ENCODE data around the gene SPATA9.
"Not testable (repeated sequence)": the region's sequence is repeated elsewhere in the genome, so short reads cannot be mapped to it uniquely, and the experiment has no call there.

The SPATA9 gene

DNA sequence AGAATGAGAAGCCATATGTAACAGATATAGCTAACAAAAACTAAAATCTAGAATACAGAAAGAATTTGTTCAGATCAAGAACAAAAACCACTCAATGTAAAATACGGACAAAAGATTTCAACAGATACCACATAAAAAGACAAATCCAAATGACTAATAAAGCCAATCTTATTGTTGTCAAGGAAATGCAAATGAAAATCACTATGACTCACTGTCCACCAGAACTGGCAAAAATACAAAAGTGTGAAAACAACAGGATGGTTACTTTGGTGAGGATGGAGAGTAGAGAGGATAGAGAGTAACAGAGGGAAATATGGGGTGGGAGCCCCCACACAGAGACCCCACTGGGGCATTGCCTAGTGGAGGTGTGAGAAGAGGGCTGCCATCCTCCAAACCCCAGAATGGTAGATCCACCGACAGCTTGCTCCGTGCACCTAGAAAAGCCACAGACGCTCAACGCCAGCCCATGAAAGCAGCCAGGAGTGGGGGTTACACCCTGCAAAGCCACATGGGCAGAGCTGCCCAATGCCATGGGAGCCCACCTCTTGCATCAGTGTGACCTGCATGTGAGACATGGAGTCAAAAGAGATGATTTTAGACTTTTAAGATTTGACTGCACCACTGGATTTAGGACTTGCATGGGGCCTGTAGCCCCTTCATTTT is 33.1 kb upstream of the SPATA9 start:
- DNase-seq, result no peak

DNA sequence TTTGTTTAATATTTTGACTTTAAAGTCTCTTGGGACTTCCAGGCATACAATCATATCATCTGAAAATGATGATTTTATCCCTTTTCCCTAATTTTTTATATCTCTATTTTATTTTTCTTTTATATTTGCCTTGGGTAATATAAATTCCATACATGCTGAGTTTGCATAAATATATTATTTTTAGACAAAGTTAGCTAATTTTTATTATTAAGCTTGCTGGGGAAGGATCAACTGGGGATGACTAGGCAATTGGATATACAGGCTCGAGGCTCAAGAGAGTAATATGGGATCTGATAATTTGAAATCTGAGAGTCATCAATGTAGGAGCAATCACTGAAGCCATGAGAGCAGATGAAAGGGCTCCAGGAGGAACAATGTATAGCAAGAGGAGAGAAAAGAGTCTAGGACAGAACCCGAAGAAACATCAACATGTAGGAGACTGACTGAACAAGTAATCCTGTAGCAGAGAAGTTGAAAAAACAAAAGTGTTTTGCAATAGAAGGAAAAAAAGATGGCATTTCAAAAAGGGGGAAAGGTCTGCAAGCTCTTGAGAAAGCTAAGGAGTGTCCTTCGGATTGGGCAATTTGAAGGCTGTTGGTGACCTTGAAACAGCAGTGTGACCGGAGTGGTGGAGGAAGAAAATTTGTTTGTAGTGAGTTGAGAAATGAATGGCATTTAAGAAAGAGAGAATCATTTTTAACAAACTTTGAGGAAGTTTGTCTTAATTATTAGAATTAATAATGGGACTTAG is 31.3 kb upstream of the SPATA9 start:
- no peak for DNase-seq

GRCh38 chr5:95713246-95713645 is 30.5 kb upstream of the SPATA9 start:
- DNase-seq, result not testable (repeated sequence)

DNA sequence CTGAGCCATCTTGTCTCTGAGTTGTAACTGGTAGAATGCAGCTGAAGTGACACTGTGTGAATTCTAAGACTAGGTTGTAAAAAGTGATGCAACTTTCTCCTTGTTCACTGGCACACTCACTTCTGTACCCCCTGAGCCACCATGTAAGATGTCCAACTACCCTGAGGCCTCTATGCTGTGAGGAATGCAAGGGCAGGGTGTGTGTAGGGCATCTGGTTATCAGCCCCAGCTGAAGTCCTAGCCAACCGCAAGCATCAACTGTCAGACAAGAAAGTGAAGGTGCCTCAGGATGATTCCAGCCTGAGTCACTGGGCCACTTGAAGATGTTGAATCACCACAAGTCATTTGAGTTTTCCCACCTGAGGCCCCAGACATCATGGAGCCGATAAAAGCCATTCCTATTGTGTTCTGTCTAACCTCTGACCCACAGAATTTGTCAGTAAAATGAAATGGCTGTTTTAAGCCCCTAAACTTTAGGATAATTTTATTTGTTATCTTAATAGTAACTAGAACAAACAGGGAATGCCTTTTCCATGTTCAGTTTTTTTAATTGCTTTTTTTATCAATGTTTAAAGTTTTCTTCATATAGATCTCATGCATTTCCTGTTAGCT is 29.7 kb upstream of the SPATA9 start:
- DNase-seq, result no peak

DNA sequence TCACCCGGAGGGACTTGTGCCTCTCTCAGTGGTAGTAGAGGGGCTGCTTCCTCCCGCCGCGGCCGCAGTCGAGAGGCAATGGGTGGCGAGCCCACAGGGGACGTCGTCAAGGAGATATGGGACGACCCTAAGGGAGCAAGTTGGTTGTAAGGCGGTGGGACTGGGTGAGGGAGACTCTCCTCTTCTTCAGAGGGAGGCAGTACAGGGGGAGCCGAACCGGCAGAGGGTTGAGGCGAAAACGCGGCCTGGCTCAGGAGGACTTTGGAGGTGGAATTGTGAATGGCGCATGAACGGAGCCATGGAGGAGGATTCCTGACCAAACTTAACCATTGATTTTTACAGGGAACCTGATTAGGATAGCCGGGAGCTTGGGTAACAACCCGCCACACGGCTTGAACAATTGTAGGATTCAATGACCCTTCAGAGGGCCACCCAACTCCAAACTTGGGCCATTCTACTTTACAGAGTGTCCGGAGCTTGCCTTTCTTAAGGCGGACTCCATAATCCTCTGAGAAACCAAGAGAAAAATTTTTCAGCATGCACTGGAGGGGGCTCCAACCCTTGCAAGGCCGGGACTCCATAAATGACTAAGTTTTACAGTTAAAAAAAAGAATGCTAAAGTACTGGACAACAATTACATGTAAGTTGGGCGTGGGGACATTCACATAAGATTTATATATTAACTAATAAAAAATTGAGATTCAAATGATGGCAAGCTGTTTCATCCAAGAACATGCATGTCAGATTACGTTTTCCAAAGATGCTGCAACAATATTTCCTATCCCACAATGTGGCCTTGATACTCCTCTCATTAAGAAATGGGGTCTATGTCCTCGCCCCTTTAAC is 28.9 kb upstream of the SPATA9 start:
- no peak for DNase-seq

DNA sequence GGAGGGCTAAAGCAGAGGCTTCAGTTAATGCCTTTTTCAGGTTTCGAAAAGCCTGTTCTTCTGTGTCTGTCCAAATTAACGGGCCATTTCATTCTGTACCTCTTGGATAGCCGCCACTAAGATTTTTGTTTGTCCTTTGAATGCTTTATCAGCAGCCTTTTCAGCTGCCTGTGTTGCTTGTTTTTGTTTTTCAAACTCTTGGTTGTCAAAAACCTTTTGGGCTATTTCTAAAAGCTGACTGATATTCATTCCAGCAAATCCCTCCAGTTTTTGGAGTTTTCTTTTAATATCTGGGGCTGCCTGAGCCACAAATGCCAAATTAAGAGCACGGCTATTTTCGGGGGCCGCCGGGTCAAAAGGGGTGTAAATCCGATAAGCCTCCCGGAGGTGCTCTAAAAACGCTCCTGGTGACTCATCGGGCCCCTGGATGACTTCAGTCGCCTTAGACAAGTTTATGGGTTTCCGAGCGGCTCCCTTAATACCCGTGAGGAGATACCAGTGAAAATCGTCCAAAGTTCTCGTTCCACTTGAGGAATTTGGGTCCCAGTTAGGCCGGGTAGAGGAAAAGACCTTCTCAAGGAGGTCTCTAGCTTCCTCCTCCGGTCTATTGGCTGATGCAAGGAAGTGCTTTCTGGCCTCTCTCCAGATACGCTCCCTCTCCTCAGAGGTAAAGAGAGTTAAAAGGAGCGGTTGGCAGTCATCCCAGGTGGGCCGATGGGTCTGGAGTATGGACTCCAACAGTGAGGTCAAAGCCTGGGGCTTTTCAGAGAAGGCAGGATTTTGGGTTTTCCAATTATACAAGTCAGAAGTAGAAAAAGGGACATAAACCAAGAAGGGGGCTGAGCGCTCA is 28.1 kb upstream of the SPATA9 start:
- DNase-seq, result not testable (repeated sequence)

DNA sequence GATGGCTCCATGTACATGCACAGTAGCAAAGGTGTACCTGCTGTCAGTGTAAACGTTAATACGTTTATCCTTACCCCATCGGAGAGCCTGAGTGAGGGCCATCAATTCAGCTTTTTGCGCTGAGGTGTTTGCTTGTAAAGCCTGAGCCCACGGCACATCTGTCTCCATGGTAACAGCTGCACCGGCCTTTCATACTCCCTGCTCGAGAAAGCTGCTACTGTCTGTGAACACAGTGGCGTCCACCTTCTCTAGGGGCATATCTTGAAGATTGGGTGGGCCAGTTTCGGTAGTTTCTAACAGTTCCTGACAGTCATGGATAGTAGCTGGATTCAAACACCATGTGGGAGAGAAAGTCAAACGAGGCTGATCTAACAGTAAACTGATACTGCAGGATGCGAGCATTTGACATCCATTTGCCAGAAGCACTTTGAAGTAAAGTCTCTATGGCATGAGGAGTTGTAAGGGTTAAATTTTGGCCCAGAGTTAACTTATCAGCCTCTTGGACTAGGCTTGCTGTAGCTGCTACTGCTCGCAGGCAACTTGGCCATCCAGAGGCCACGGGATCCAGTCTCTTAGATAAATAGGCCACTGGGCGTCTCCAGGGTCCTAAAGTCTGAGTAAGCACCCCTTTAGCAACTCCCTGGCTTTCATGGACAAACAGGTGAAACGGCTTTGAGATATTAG is 27.3 kb upstream of the SPATA9 start:
- no peak for DNase-seq

GRCh38 chr5:95708876-95709275 is 26.1 kb upstream of the SPATA9 start:
- no peak for DNase-seq

DNA sequence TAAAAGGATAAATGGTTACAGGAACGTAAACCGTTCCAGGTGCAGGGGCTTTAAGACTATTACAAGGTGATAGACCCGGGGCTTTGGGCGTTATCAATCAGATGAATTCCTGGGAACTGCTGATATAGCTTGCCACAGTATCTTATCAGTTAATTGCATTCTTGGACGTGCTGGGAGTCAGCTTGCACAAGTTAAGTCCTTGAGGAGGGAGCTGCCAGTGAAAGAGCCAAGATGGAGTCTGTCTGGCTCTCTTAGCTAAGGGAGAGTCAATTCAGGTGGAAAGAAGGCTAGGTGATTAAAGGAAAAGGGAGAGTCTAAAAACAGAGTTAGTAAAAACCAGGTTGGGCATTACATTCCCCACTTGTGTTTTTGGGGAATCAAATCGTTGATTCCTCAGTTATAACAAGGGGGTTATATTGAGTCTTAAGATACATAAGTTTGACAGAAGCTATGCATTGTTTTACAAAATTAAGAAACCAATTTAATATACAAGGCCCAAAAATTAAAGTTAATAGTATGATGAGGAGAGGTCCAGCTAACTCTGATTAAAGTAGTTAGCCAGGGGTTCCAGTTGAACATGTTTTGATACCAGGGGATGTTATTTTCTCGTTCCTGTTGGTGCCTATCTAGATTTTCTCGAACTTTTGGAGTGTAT is 24.9 kb upstream of the SPATA9 start:
- not testable (repeated sequence) for DNase-seq

DNA sequence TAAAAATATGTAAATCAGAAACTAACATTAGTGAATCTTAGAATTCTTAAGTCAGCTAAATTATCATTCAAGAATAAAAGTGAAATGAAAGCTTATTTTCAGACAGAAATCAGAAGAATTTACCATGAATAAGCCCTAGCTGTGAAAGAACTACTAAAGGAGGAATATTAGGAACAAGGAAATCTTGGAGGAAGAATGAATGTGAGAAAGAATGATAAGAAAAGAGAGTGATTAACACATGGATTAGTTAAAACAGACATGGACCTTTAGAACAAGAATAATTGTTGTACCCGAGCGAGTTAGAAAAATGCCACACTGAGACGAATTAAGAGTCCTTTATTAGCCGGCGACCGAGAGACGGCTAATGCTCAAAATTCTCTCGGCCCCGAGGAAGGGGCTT is 24.3 kb upstream of the SPATA9 start:
- DNase-seq, result no peak

- not testable (repeated sequence) for DNase-seq
Observed at GRCh38 chr5:95706196-95706595, 23.4 kb upstream of the SPATA9 start.

DNA sequence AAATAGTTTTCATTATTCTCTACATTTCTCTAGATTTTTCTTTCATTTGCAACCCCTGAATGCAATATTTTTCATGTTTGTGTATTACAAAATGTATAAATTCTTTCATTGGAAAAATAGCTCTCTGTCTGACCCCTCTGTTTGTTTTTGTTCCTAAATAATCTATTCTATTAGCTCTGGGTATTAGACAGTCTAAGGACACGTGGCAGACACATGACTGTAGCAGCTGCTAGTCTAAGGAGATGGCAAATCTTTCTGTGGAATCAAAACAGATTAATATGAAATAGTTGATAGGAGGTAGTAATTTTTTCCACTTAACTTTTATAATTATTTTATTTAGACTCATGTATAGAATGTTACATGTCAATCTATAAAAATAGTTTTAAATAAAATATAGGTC is 21.4 kb upstream of the SPATA9 start:
- no peak for DNase-seq

GRCh38 chr5:95701074-95701473 is 18.3 kb upstream of the SPATA9 start:
- DNase-seq, result no peak

GRCh38 chr5:95699337-95699736 is 16.5 kb upstream of the SPATA9 start:
- no peak for DNase-seq

- no peak for DNase-seq
Observed at GRCh38 chr5:95697781-95698681, 15.2 kb upstream of the SPATA9 start.

GRCh38 chr5:95690333-95690732 is 7.5 kb upstream of the SPATA9 start:
- no peak for DNase-seq

DNA sequence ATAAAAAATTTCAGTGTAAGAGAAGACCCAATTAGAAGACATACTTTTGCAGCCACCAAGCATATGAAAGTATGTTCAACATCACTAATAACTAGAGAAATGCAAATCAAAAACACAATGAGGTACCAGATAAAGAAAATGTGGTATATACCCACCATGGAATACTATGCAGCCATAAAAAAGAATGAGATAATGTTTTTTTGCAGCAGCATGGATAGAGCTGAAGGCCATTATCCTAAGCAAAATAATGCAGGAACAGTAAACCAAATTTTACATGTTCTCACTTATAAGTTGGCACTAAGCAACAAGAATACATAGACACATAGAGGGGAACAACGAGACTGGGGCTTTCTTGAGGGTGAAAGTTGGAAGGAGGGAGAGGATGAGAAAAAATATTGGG is 6.9 kb upstream of the SPATA9 start:
- DNase-seq, result no peak

- no peak for DNase-seq
Observed at GRCh38 chr5:95686651-95687050, 3.9 kb upstream of the SPATA9 start.

DNA sequence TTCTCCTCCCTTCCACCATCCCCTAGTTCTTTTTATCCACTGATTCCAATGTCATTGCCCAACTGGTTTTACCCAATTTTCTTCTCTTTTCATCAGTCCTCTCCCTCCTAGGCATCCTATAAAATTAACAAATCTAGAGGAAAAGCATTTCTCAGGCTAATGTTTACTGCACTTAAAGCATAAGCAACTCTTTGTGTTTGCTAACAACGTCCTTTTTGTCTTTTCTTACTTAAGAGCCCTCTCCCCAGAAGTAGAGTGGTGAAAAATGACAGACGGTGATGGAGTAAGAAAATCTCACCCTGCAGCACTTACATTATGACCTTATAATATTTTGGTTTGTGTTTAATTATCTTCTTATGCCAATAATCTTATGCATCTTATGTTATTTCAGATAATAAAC is 1.6 kb upstream of the SPATA9 start:
- DNase-seq, result no peak

GRCh38 chr5:95673081-95673480 is 9.7 kb downstream of the SPATA9 start:
- no peak for DNase-seq
